HEK293 (cell line): ENCODE measurements around the gene MACO1.
A peak's percentile ranks its signal among the peaks of the same experiment; 100 is the strongest.

Experiments
- CTCF ChIA-PET: fragments of 350-600 bp; formaldehyde crosslinking; extraction: SDS; loops from one replicate; lab custom pipeline; 2021; ENCODE audit warnings: antibody characterized with exemption; lab: Yijun Ruan, JAX
- POLR2A ChIA-PET: fragments of 300-600 bp; formaldehyde crosslinking; extraction: SDS; loops from one replicate; lab custom pipeline; 2020; ENCODE audit warnings: antibody characterized with exemption, inconsistent platforms; lab: Yijun Ruan, JAX
- H3K27ac ChIP-seq: fragments of 200-500 bp; sonication (Bioruptor generic); 2 replicates; pipeline ENCODE4 v1.5.1; 2014; ENCODE audit warnings: low read depth, low read length, control low read depth, inconsistent platforms; ENCODE audit errors: extremely low read depth
- H3K36me3 ChIP-seq, 2 experiments: fragments of 200-500 bp in 1 of 2; sonication (Bioruptor generic) in 1 of 2; 1 replicate in 1 of 2; 2 replicates in 1 of 2; pipeline ENCODE4 v1.5.1; 2014 to 2017; ENCODE audit warnings: inconsistent platforms in 2 of 2, low read length in 2 of 2; ENCODE audit not compliant: control insufficient read depth in 2 of 2, insufficient read depth in 1 of 2
- H3K4me1 ChIP-seq: fragments of 200-500 bp; sonication (Bioruptor generic); 2 replicates; pipeline ENCODE4 v1.5.1; 2014; ENCODE audit warnings: mild to moderate bottlenecking, low read length, inconsistent platforms; ENCODE audit not compliant: control insufficient read depth, insufficient read depth
- H3K4me3 ChIP-seq: 2 replicates; pipeline ENCODE4 v1.5.1; 2011; ENCODE audit warnings: low read depth, mild to moderate bottlenecking, control low read depth, low read length, moderate library complexity
- H3K9me3 ChIP-seq: fragments of 200-500 bp; sonication (Bioruptor generic); 2 replicates; pipeline ENCODE4 v1.5.1; 2014; ENCODE audit warnings: low read depth, low read length, inconsistent platforms; ENCODE audit not compliant: control insufficient read depth, insufficient read depth
- FEZF1 ChIP-seq: fragments of 450-650 bp; formaldehyde crosslinking; IDR thresholded peaks from 2 replicates; pipeline ENCODE4 v1.5.1; 2016; ENCODE audit warnings: missing biosample characterization, missing genetic modification characterization
- GFI1B ChIP-seq: fragments of 450-650 bp; formaldehyde crosslinking; IDR thresholded peaks from 2 replicates; pipeline ENCODE4 v1.5.1; 2016; ENCODE audit warnings: missing biosample characterization, missing genetic modification characterization
- KLF1 ChIP-seq: fragments of 450-650 bp; formaldehyde crosslinking; IDR thresholded peaks from 2 replicates; pipeline ENCODE4 v1.5.1; 2016; ENCODE audit warnings: missing biosample characterization, missing genetic modification characterization
- OSR2 ChIP-seq: fragments of 450-650 bp; formaldehyde crosslinking; IDR thresholded peaks from 2 replicates; pipeline ENCODE4 v1.5.1; 2016; ENCODE audit warnings: missing biosample characterization, missing genetic modification characterization
- PRDM1 ChIP-seq: fragments of 450-650 bp; formaldehyde crosslinking; IDR thresholded peaks from 2 replicates; pipeline ENCODE4; 2016; ENCODE audit warnings: missing biosample characterization, missing genetic modification characterization
- PRDM6 ChIP-seq: fragments of 450-650 bp; formaldehyde crosslinking; IDR thresholded peaks from 2 replicates; pipeline ENCODE4 v1.5.1; 2017; ENCODE audit warnings: missing biosample characterization, missing genetic modification characterization
- SALL2 ChIP-seq: fragments of 450-650 bp; formaldehyde crosslinking; IDR thresholded peaks from 2 replicates; pipeline ENCODE4 v1.5.0; 2017; ENCODE audit warnings: missing biosample characterization, mild to moderate bottlenecking, missing genetic modification characterization, borderline replicate concordance
- SP7 ChIP-seq: fragments of 450-650 bp; formaldehyde crosslinking; IDR thresholded peaks from 2 replicates; pipeline ENCODE4 v1.5.1; 2016; ENCODE audit warnings: missing biosample characterization, missing genetic modification characterization
- TRIM28 ChIP-seq: IDR thresholded peaks from 2 replicates; pipeline ENCODE4 v1.6.1; 2011; ENCODE audit warnings: low read length, control low read depth, borderline replicate concordance
- WT1 ChIP-seq: fragments of 450-650 bp; formaldehyde crosslinking; IDR thresholded peaks from 2 replicates; pipeline ENCODE4 v1.5.1; 2016; ENCODE audit warnings: missing biosample characterization, missing genetic modification characterization
- ZBTB20 ChIP-seq: fragments of 450-650 bp; formaldehyde crosslinking; IDR thresholded peaks from 2 replicates; pipeline ENCODE4 v1.5.1; 2016; ENCODE audit warnings: missing biosample characterization, missing genetic modification characterization
- ZEB2 ChIP-seq: fragments of 450-650 bp; formaldehyde crosslinking; IDR thresholded peaks from 2 replicates; pipeline ENCODE4 v1.5.1; 2016; ENCODE audit warnings: missing biosample characterization, missing genetic modification characterization
- ZFP69B ChIP-seq: fragments of 450-650 bp; formaldehyde crosslinking; IDR thresholded peaks from 2 replicates; pipeline ENCODE4 v1.5.1; 2016; ENCODE audit warnings: missing biosample characterization, missing genetic modification characterization
- ZNF114 ChIP-seq: fragments of 450-650 bp; formaldehyde crosslinking; IDR thresholded peaks from 2 replicates; pipeline ENCODE4 v1.5.0; 2017; ENCODE audit warnings: missing biosample characterization, missing genetic modification characterization
- ZNF169 ChIP-seq: fragments of 450-650 bp; formaldehyde crosslinking; IDR thresholded peaks from 2 replicates; pipeline ENCODE4 v1.5.1; 2016; ENCODE audit warnings: missing biosample characterization, missing genetic modification characterization
- ZNF280C ChIP-seq: fragments of 450-650 bp; formaldehyde crosslinking; IDR thresholded peaks from 2 replicates; pipeline ENCODE4 v1.5.1; 2016; ENCODE audit warnings: missing biosample characterization, missing genetic modification characterization
- ZNF302 ChIP-seq: fragments of 450-650 bp; formaldehyde crosslinking; IDR thresholded peaks from 2 replicates; pipeline ENCODE4 v1.5.1; 2016; ENCODE audit warnings: missing biosample characterization, missing genetic modification characterization, low read depth
- ZNF366 ChIP-seq: fragments of 450-650 bp; formaldehyde crosslinking; conservative IDR thresholded peaks from 2 replicates; pipeline ENCODE4 v1.5.1; 2016; ENCODE audit warnings: missing biosample characterization, missing genetic modification characterization
- ZNF394 ChIP-seq: fragments of 450-650 bp; formaldehyde crosslinking; IDR thresholded peaks from 2 replicates; pipeline ENCODE4 v1.5.1; 2016; ENCODE audit warnings: missing biosample characterization, missing genetic modification characterization, mild to moderate bottlenecking, moderate library complexity, borderline replicate concordance
- ZNF473 ChIP-seq: fragments of 450-650 bp; formaldehyde crosslinking; IDR thresholded peaks from 2 replicates; pipeline ENCODE4 v1.5.1; 2017; ENCODE audit warnings: missing biosample characterization, missing genetic modification characterization
- ZNF529 ChIP-seq: fragments of 450-650 bp; formaldehyde crosslinking; IDR thresholded peaks from 2 replicates; pipeline ENCODE4 v1.5.1; 2017; ENCODE audit warnings: missing genetic modification characterization, missing biosample characterization; ENCODE audit not compliant: insufficient replicate concordance
- ZNF558 ChIP-seq: fragments of 450-650 bp; formaldehyde crosslinking; IDR thresholded peaks from 2 replicates; pipeline ENCODE4 v1.5.1; 2016; ENCODE audit warnings: missing biosample characterization, missing genetic modification characterization
- ZNF560 ChIP-seq: fragments of 450-650 bp; formaldehyde crosslinking; IDR thresholded peaks from 2 replicates; pipeline ENCODE4 v1.5.1; 2017; ENCODE audit warnings: missing biosample characterization, missing genetic modification characterization, borderline replicate concordance
- ZNF776 ChIP-seq: fragments of 450-650 bp; formaldehyde crosslinking; IDR thresholded peaks from 2 replicates; pipeline ENCODE4 v1.5.0; 2017; ENCODE audit warnings: missing biosample characterization, missing genetic modification characterization, borderline replicate concordance
- ZSCAN16 ChIP-seq: fragments of 450-650 bp; formaldehyde crosslinking; IDR thresholded peaks from 2 replicates; pipeline ENCODE4 v1.5.1; 2016; ENCODE audit warnings: missing biosample characterization, missing genetic modification characterization
- ZXDB ChIP-seq: fragments of 450-650 bp; formaldehyde crosslinking; IDR thresholded peaks from 2 replicates; pipeline ENCODE4 v1.5.1; 2016; ENCODE audit warnings: missing biosample characterization, missing genetic modification characterization
- TF ChIP-seq, protein P1 (sequence below): IDR thresholded peaks from 2 replicates; pipeline ENCODE4 v1.6.1; 2011; ENCODE audit warnings: mild to moderate bottlenecking, low read depth, low read length, borderline replicate concordance
- TF ChIP-seq, protein P2 (sequence below): fragments of 450-650 bp; formaldehyde crosslinking; IDR thresholded peaks from 2 replicates; pipeline ENCODE4 v1.5.1; 2016; ENCODE audit warnings: missing biosample characterization, missing genetic modification characterization
- TF ChIP-seq, protein P3 (sequence below): fragments of 450-650 bp; formaldehyde crosslinking; IDR thresholded peaks from 2 replicates; pipeline ENCODE4 v1.5.1; 2017; ENCODE audit warnings: missing biosample characterization, missing genetic modification characterization

Gene MACO1

GRCh38 chr1:25476186-25477097, 45.7 kb downstream of the MACO1 start:
- Histone ChIP-seq H3K4me1 (peaks cover 13% of the 10 kb centered on the region; the same call in 1 of the 2 replicates), H3K27ac (0 out of 2 replicates have a peak overlapping the region, but pooled peaks have one; percentile 37), H3K9me3 (no peaks in the 10 kb centered on the region), H3K36me3 (no peaks in the 10 kb centered on the region), H3K4me3 (no peak overlapping the region)
- ChIA-PET CTCF (interaction anchor here (0.5 to 5.8 kb wide), 9 partner anchors 9 to 322 kb away, joined by 3 to 52 read pairs (median 4); no protein-coding TSS in a partner anchor), POLR2A (interaction anchor here (1.2 kb wide), 1 partner anchor 23 kb away, joined by 3 read pairs; no protein-coding TSS in a partner anchor)
- TF ChIP-seq ZNF366 (tag by site-specific recombination) = peak; percentile 62
- peak; percentile 91 for TF ChIP-seq SP7 (tag by site-specific recombination)
- TF ChIP-seq ZNF776 (tag by site-specific recombination) = no peak
- 0 out of 2 replicates have a peak, but pooled peaks have one; percentile 25 for TF ChIP-seq ZBTB20 (tag by site-specific recombination)
- peak; percentile 32; the same call in 1 of the 2 replicates for TF ChIP-seq WT1 (tag by site-specific recombination)
- TF ChIP-seq ZNF560 = no peak
- TF ChIP-seq KLF1 (tag by site-specific recombination) = no peak
- peak; percentile 70; the same call in 1 of the 2 replicates for TF ChIP-seq GFI1B (tag by site-specific recombination)
- TF ChIP-seq TRIM28 = peak; percentile 58; the same call in 1 of the 2 replicates
- TF ChIP-seq, protein P1, sequence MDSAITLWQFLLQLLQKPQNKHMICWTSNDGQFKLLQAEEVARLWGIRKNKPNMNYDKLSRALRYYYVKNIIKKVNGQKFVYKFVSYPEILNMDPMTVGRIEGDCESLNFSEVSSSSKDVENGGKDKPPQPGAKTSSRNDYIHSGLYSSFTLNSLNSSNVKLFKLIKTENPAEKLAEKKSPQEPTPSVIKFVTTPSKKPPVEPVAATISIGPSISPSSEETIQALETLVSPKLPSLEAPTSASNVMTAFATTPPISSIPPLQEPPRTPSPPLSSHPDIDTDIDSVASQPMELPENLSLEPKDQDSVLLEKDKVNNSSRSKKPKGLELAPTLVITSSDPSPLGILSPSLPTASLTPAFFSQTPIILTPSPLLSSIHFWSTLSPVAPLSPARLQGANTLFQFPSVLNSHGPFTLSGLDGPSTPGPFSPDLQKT = no peak
- 0 out of 2 replicates have a peak, but pooled peaks have one; percentile 30 for TF ChIP-seq PRDM6
- no peak for TF ChIP-seq ZNF169 (tag by site-specific recombination)
- TF ChIP-seq, protein P2, sequence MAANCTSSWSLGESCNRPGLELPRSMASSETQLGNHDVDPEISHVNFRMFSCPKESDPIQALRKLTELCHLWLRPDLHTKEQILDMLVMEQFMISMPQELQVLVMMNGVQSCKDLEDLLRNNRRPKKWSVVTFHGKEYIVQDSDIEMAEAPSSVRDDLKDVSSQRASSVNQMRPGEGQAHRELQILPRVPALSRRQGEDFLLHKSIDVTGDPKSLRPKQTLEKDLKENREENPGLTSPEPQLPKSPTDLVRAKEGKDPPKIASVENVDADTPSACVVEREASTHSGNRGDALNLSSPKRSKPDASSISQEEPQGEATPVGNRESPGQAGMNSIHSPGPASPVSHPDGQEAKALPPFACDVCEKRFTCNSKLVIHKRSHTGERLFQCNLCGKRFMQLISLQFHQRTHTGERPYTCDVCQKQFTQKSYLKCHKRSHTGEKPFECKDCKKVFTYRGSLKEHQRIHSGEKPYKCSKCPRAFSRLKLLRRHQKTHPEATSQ (tag by site-specific recombination) = no peak
- TF ChIP-seq ZNF394 (tag by site-specific recombination) = no peak
- TF ChIP-seq ZNF529 (tag by site-specific recombination) = no peak
- peak; percentile 39; the same call in 1 of the 2 replicates for TF ChIP-seq ZXDB (tag by site-specific recombination)
- no peak for TF ChIP-seq ZNF558
- TF ChIP-seq PRDM1 (tag by site-specific recombination) = peak; percentile 34
- no peak for TF ChIP-seq ZFP69B
- no peak for TF ChIP-seq FEZF1
- peak; percentile 48; the same call in 1 of the 2 replicates for TF ChIP-seq ZEB2 (tag by site-specific recombination)
- no peak for TF ChIP-seq ZNF473 (tag by site-specific recombination)
- peak; percentile 89 for TF ChIP-seq ZSCAN16 (tag by site-specific recombination)
- TF ChIP-seq, protein P3, sequence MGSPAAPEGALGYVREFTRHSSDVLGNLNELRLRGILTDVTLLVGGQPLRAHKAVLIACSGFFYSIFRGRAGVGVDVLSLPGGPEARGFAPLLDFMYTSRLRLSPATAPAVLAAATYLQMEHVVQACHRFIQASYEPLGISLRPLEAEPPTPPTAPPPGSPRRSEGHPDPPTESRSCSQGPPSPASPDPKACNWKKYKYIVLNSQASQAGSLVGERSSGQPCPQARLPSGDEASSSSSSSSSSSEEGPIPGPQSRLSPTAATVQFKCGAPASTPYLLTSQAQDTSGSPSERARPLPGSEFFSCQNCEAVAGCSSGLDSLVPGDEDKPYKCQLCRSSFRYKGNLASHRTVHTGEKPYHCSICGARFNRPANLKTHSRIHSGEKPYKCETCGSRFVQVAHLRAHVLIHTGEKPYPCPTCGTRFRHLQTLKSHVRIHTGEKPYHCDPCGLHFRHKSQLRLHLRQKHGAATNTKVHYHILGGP (tag by site-specific recombination) = no peak
- TF ChIP-seq ZNF302 (tag by site-specific recombination) = no peak
- TF ChIP-seq SALL2 (tag by site-specific recombination) = no peak
- 0 out of 2 replicates have a peak, but pooled peaks have one; percentile 17 for TF ChIP-seq OSR2 (tag by site-specific recombination)
- TF ChIP-seq ZNF280C (tag by site-specific recombination) = no peak
- TF ChIP-seq ZNF114 (tag by site-specific recombination) = no peak
